Skeletal muscle satellite cell (primary cell): Measurements from ENCODE around the gene CACNA1B.
"Not testable (repeated sequence)": the region's sequence is repeated elsewhere in the genome, so short reads cannot be mapped to it uniquely, and the experiment has no call there.

Source experiments
- H3K27me3 ChIP-seq: 2 replicates; pipeline ENCODE4 v1.7.0; 2013; ENCODE audit warnings: low read length; ENCODE audit not compliant: control insufficient read depth, insufficient read depth
- H3K36me3 ChIP-seq: 2 replicates; pipeline ENCODE4 v1.7.0; 2013; ENCODE audit warnings: mild to moderate bottlenecking, control low read depth, low read length; ENCODE audit not compliant: insufficient read depth
- H3K4me1 ChIP-seq: 2 replicates; pipeline ENCODE4 v1.7.0; 2013; ENCODE audit warnings: low read length; ENCODE audit not compliant: control insufficient read depth, insufficient read depth
- H3K4me2 ChIP-seq: 2 replicates; pipeline ENCODE4 v1.7.0; 2013; ENCODE audit warnings: mild to moderate bottlenecking, low read length
- H3K4me3 ChIP-seq: 2 replicates; pipeline ENCODE4 v1.7.0; 2013; ENCODE audit warnings: low read length
- H3K9ac ChIP-seq: 2 replicates; pipeline ENCODE4 v1.7.0; 2013; ENCODE audit warnings: mild to moderate bottlenecking, low read depth, low read length, moderate library complexity
- H3K9me3 ChIP-seq: replicated peaks from 2 replicates; pipeline ENCODE4 v1.7.0; 2013; ENCODE audit warnings: mild to moderate bottlenecking, control low read depth, low read length

The CACNA1B gene

GRCh38 chr9:138119202-138120027 lies 241.8 kb downstream of the CACNA1B start:
- H3K36me3 ChIP-seq = no peaks in the 10 kb centered on the region
- no peak overlapping the region for H3K9ac ChIP-seq
- no peaks in the 10 kb centered on the region for H3K4me1 ChIP-seq
- no peak overlapping the region for H3K4me3 ChIP-seq
- H3K9me3 ChIP-seq = peaks cover 13% of the 10 kb centered on the region
- no peak overlapping the region for H3K4me2 ChIP-seq
- H3K27me3 ChIP-seq = no peaks in the 10 kb centered on the region

- Histone ChIP-seq H3K4me3 (no peak overlapping the region), H3K4me1 (no peaks in the 10 kb centered on the region), H3K9ac (no peak overlapping the region), H3K4me2 (no peak overlapping the region), H3K9me3 (peaks cover 13% of the 10 kb centered on the region), H3K36me3 (no peaks in the 10 kb centered on the region), H3K27me3 (no peaks in the 10 kb centered on the region)
Observed at GRCh38 chr9:138120072-138120471, 242.5 kb downstream of the CACNA1B start.

DNA sequence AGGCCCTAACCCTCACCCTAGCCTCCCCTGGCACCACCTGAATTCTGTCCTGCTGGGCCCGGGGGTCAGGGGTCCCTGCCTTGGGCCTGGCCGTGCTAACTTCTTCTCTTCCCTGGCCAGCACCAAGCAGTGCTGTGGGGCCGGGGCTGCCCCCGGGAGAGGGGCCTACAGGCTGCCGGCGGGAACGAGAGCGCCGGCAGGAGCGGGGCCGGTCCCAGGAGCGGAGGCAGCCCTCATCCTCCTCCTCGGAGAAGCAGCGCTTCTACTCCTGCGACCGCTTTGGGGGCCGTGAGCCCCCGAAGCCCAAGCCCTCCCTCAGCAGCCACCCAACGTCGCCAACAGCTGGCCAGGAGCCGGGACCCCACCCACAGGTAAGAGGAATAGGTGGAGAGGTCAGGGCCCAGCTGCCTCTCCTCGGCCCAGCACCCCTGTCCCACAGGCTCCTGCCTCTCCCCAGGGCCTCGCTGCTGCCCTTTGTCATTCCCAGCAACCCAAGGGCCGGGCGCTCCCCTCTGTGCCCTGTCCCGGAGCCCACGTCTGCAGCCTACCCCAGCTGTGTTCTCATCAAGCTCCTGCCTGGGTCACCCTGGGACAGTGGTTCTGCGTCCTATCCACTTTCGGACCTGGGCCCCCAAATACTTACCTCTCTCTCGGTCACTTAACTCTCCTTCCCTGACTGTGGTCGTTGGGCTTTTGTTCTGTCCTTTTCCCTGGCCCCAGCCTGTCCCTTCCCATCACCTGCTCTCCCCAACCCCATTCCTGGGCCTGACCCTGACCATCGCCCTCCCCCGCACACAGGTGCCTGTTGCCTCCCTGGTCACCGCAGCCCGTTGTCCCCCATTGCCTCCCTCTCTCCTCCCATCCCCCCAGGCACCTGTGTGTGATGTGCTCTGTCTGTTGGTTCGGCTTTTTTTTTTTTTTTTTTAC lies 243.2 kb downstream of the CACNA1B start:
- Histone ChIP-seq H3K4me1 (no peaks in the 10 kb centered on the region), H3K27me3 (no peaks in the 10 kb centered on the region), H3K9ac (no peak overlapping the region), H3K9me3 (peaks cover 13% of the 10 kb centered on the region), H3K4me3 (no peak overlapping the region), H3K36me3 (no peaks in the 10 kb centered on the region), H3K4me2 (no peak overlapping the region)

DNA sequence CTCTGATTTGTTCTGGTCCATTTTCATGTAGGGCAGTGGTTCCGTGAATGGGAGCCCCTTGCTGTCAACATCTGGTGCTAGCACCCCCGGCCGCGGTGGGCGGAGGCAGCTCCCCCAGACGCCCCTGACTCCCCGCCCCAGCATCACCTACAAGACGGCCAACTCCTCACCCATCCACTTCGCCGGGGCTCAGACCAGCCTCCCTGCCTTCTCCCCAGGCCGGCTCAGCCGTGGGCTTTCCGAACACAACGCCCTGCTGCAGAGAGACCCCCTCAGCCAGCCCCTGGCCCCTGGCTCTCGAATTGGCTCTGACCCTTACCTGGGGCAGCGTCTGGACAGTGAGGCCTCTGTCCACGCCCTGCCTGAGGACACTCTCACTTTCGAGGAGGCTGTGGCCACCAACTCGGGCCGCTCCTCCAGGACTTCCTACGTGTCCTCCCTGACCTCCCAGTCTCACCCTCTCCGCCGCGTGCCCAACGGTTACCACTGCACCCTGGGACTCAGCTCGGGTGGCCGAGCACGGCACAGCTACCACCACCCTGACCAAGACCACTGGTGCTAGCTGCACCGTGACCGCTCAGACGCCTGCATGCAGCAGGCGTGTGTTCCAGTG lies 244.0 kb downstream of the CACNA1B start:
- Histone ChIP-seq H3K4me3 (no peak overlapping the region), H3K9ac (no peak overlapping the region), H3K4me1 (no peaks in the 10 kb centered on the region), H3K36me3 (no peaks in the 10 kb centered on the region), H3K9me3 (peaks cover 13% of the 10 kb centered on the region), H3K27me3 (no peaks in the 10 kb centered on the region), H3K4me2 (no peak overlapping the region)

- H3K9me3 ChIP-seq = peaks cover 13% of the 10 kb centered on the region
- no peaks in the 10 kb centered on the region for H3K4me1 ChIP-seq
- no peak overlapping the region for H3K9ac ChIP-seq
- no peaks in the 10 kb centered on the region for H3K36me3 ChIP-seq
- no peak overlapping the region for H3K4me3 ChIP-seq
- H3K4me2 ChIP-seq = no peak overlapping the region
- no peaks in the 10 kb centered on the region for H3K27me3 ChIP-seq
Observed at GRCh38 chr9:138122201-138122600, 244.6 kb downstream of the CACNA1B start.

DNA sequence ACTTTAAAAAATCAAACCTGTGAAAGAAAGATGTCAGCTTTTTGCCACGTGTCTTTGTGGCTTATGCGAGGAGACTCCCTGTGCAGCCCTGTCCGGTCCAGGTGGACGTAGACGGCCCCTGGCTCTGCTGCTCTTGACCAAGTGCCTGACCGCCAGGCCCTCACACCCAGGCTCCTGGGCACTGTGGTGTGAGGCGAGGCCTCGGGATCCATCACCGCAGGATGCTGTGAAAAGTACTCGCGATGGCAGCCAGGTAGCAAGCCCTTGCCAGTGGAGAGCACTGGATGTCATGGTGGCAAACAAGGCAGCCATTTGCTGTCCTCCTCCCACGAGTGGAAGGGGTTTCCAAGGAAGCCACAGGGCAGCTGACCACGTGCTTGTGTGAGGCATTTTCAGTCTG lies 245.1 kb downstream of the CACNA1B start:
- H3K9me3 ChIP-seq = peaks cover 13% of the 10 kb centered on the region
- no peak overlapping the region for H3K4me3 ChIP-seq
- no peaks in the 10 kb centered on the region for H3K27me3 ChIP-seq
- no peaks in the 10 kb centered on the region for H3K36me3 ChIP-seq
- no peaks in the 10 kb centered on the region for H3K4me1 ChIP-seq
- H3K4me2 ChIP-seq = no peak overlapping the region
- no peak overlapping the region for H3K9ac ChIP-seq

DNA sequence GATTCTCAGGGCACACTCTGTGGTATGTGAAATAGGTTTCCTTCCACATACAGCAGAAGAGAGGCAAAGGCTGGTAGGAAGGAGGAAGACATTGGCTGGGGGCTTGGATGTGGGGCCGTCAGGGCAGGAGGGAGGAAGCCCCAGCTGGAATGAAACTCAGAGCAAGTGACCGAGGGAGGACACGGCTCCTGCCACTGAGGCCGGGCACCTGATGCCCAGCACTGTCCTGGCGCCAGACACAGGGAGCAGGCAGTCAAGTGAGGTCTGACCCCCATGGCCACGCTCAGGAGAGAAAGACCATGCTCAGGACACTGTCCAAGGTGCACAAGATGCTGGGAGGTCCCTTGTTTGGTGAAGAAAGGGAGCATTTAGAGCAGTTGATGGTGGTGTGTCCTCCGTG lies 245.5 kb downstream of the CACNA1B start:
- Histone ChIP-seq H3K4me2 (no peak overlapping the region), H3K9me3 (peaks cover 13% of the 10 kb centered on the region), H3K4me1 (no peaks in the 10 kb centered on the region), H3K27me3 (no peaks in the 10 kb centered on the region), H3K36me3 (no peaks in the 10 kb centered on the region), H3K9ac (no peak overlapping the region), H3K4me3 (no peak overlapping the region)

DNA sequence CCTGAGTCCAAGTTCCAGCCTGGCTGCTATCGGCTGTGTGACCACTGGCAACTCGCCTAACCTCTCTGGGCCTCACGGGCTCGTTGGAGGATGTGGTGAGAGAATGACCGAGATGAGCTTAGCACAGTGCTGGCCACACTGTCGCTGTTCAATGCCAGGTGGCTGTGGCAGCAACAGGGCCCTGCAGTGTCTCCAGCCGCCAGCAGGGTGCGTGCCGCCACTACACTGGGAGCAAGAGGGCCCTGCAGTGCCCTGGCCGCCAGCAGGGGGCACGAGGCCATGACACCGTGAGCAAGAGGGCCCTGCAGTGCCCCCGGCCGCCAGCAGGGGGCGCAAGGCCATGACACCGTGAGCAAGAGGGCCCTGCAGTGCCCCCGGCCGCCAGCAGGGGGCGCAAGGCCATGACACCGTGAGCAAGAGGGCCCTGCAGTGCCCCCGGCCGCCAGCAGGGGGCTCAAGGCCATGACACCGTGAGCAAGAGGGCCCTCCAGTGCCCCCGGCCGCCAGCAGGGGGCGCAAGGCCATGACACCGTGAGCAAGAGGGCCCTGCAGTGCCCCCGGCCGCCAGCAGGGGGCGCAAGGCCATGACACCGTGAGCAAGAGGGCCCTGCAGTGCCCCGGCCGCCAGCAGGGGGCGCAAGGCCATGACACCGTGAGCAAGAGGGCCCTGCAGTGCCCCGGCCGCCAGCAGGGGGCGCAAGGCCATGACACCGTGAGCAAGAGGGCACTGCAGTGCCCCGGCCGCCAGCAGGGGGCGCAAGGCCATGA lies 248.7 kb downstream of the CACNA1B start:
- H3K4me2 ChIP-seq, H3K36me3 ChIP-seq, H3K27me3 ChIP-seq, H3K4me1 ChIP-seq, H3K9ac ChIP-seq, H3K4me3 ChIP-seq: not testable (repeated sequence)
- peaks cover 13% of the 10 kb centered on the region for H3K9me3 ChIP-seq

- H3K4me3 ChIP-seq, H3K9ac ChIP-seq, H3K36me3 ChIP-seq, H3K4me2 ChIP-seq, H3K27me3 ChIP-seq, H3K4me1 ChIP-seq: not testable (repeated sequence)
- peaks cover 11% of the 10 kb centered on the region for H3K9me3 ChIP-seq
Observed at GRCh38 chr9:138126858-138127584, 249.4 kb downstream of the CACNA1B start.

GRCh38 chr9:138128027-138128426 lies 250.4 kb downstream of the CACNA1B start:
- H3K4me3 ChIP-seq, H3K27me3 ChIP-seq, H3K9me3 ChIP-seq, H3K9ac ChIP-seq, H3K4me2 ChIP-seq, H3K36me3 ChIP-seq, H3K4me1 ChIP-seq: not testable (repeated sequence)
